Smooth muscle cell (in vitro differentiated cells): ENCODE results near the gene GRAMD1A. TPM values are rescaled to one million over a fixed set of nuclear protein-coding genes. Genes with fewer than 3 reads are reported as not detected.
A peak's percentile ranks its signal among the peaks of the same experiment; 100 is the strongest.

ENCODE experiments used
- DNase-seq: peaks from one replicate; lab custom pipeline; 2025; ENCODE audit not compliant: unreplicated experiment; lab: John Stamatoyannopoulos, UW
- H2AFZ ChIP-seq: fragments of 200-600 bp; sonication (generic); 2 replicates; pipeline ENCODE4 v1.6.0; 2016; ENCODE audit warnings: antibody characterized with exemption, low read depth, mild to moderate bottlenecking
- H3F3A ChIP-seq: fragments of 200-600 bp; sonication (generic); 2 replicates; pipeline ENCODE4 v1.6.0; 2017; ENCODE audit warnings: antibody characterized with exemption, low read depth
- H3K27ac ChIP-seq: fragments of 200-600 bp; sonication (generic); 2 replicates; pipeline ENCODE4 v1.5.1; 2016; ENCODE audit warnings: low read depth, mild to moderate bottlenecking
- H3K27me3 ChIP-seq: fragments of 200-600 bp; sonication (generic); 2 replicates; pipeline ENCODE4 v1.6.1; 2016; ENCODE audit warnings: low read depth, mild to moderate bottlenecking
- H3K36me3 ChIP-seq: fragments of 200-600 bp; sonication (generic); 2 replicates; pipeline ENCODE4 v1.5.1; 2016; ENCODE audit warnings: low read depth
- H3K4me1 ChIP-seq: fragments of 200-600 bp; sonication (generic); 2 replicates; pipeline ENCODE4 v1.5.1; 2016; ENCODE audit warnings: low read depth
- H3K4me2 ChIP-seq: fragments of 200-600 bp; sonication (generic); 2 replicates; pipeline ENCODE4 v1.6.0; 2016; ENCODE audit warnings: mild to moderate bottlenecking
- H3K4me3 ChIP-seq: fragments of 200-600 bp; sonication (generic); 2 replicates; pipeline ENCODE4 v1.5.1; 2016; ENCODE audit warnings: mild to moderate bottlenecking
- H3K79me2 ChIP-seq: fragments of 200-600 bp; sonication (generic); 2 replicates; pipeline ENCODE4 v1.6.0; 2016; ENCODE audit warnings: low read depth, mild to moderate bottlenecking
- H3K9ac ChIP-seq: fragments of 200-600 bp; sonication (generic); 2 replicates; pipeline ENCODE4 v1.6.0; 2016; ENCODE audit warnings: low read depth
- H3K9me3 ChIP-seq: fragments of 200-600 bp; sonication (generic); replicated peaks from 2 replicates; pipeline ENCODE4 v1.5.1; 2016; ENCODE audit warnings: low read depth
- H4K20me1 ChIP-seq: fragments of 200-600 bp; sonication (generic); 2 replicates; pipeline ENCODE4 v1.6.0; 2016; ENCODE audit warnings: low read depth
- CTCF ChIP-seq: fragments of 200-600 bp; sonication (generic); IDR thresholded peaks from 2 replicates; pipeline ENCODE4 v1.5.1; 2017; ENCODE audit warnings: borderline replicate concordance, mild to moderate bottlenecking, antibody characterized with exemption; ENCODE audit not compliant: insufficient read depth, poor library complexity, severe bottlenecking
- WGBS: methylation state at CpG from one replicate; pipeline ENCODE4 v1.1.7; 2016; ENCODE audit warnings: low lambda C conversion rate; 5-methylcytosine and 5-hydroxymethylcytosine counted together
- polyA plus RNA-seq: library from polyadenylated mRNA; unstranded; fragments of >200 nt; fragmentation: Nextera tagmentation; extraction: Ambion mirVana; gene quantifications from 2 replicates; pipeline ENCODE4 v1.2.1, GENCODE V29; 2016
- total RNA-seq: library from RNA; depleted of rRNA; stranded (reverse); fragments of >200 nt; gene quantifications from 2 replicates; pipeline ENCODE4 v1.2.3, GENCODE V29; 2014

The GRAMD1A gene
- total and polyA plus RNA-seq, 2 experiments from 2014 or later, result 27.6 to 59.6 TPM

DNA sequence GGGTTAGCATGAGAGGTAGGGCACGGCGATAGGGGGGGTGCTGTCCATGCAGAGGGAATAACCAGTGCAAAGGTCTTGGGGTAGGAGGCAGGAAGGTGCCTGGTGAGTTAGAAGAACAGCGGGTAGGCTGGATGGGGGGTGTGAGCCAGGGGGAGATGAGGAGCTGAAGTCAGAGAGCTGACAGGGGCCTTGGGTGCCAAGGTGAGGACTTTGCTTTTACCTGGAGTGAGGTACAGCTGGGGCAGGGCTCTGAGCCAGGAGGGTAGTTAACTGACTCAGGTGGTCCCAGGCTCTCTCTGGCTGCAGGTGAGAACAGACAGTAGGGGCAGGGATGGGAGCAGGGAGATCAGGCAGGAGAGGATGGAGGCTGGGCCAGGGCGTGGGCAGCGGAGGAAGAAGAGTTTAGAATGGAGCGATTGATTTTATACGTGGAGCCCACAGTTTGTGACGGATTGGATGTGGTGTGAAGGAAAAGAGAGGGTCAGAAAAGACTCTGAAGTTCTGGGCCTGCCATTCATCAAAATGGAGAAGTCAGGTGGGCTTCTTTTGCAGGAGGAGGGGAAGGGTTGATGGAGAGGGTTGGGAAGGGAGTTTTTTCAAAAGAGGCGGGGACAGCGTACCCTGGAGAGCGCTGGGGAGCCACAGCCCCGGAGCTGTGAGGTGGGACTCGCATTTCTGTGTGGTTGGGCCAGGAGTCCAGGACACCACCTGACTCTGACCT lies 1.2 kb upstream of the GRAMD1A start:
- Histone ChIP-seq H3K9ac (no peak overlapping the region), H3K4me3 (peak overlapping the region; percentile 55), H3K4me1 (peaks cover 13% of the 10 kb centered on the region), H3K9me3 (no peaks in the 10 kb centered on the region), H2AFZ (no peak overlapping the region), H3F3A (no peaks in the 10 kb centered on the region), H3K36me3 (no peaks in the 10 kb centered on the region), H4K20me1 (peaks cover 32% of the 10 kb centered on the region), H3K27me3 (no peaks in the 10 kb centered on the region), H3K27ac (peak overlapping the region; percentile 85), H3K79me2 (peaks cover 30% of the 10 kb centered on the region), H3K4me2 (peak overlapping the region; percentile 94)
- DNase-seq, result no peak
- no peak for TF ChIP-seq CTCF
- 43% methylated on average over 13 of the region's 13 CpGs for WGBS

DNA sequence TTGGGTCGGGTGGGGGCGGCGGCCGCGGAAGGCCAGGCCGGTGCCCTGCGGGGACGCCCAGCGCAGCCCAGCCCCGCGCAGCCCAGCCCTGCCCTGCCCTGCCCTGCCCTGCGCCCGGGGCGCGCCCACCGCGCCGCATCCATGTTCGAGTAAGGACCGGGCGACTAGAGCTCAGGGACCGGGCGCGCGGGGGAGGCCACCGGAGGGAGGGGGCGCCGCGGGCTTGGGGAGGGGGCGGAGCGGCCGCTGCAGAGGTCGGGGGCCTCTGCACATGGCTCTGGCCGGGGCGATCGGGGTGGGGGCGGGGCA lies 169 bp downstream of the GRAMD1A start:
- DNase-seq, result no peak
- TF ChIP-seq CTCF, result no peak
- peaks cover 13% of the 10 kb centered on the region for H3K4me1 ChIP-seq
- peak overlapping the region; percentile 94 for H3K4me2 ChIP-seq
- peaks cover 43% of the 10 kb centered on the region for H3K79me2 ChIP-seq
- WGBS, result 0% methylated on average over 1 of the region's 37 CpGs
- H3K27me3 ChIP-seq, result no peaks in the 10 kb centered on the region
- H3K36me3 ChIP-seq, result no peaks in the 10 kb centered on the region
- peak overlapping the region; percentile 50 for H3K9ac ChIP-seq
- H3K27ac ChIP-seq, result peak overlapping the region; percentile 54
- peak overlapping the region; percentile 55 for H3K4me3 ChIP-seq
- peaks cover 46% of the 10 kb centered on the region for H4K20me1 ChIP-seq
- no peaks in the 10 kb centered on the region for H3F3A ChIP-seq
- H3K9me3 ChIP-seq, result no peaks in the 10 kb centered on the region
- peak overlapping the region; percentile 1 for H2AFZ ChIP-seq

DNA sequence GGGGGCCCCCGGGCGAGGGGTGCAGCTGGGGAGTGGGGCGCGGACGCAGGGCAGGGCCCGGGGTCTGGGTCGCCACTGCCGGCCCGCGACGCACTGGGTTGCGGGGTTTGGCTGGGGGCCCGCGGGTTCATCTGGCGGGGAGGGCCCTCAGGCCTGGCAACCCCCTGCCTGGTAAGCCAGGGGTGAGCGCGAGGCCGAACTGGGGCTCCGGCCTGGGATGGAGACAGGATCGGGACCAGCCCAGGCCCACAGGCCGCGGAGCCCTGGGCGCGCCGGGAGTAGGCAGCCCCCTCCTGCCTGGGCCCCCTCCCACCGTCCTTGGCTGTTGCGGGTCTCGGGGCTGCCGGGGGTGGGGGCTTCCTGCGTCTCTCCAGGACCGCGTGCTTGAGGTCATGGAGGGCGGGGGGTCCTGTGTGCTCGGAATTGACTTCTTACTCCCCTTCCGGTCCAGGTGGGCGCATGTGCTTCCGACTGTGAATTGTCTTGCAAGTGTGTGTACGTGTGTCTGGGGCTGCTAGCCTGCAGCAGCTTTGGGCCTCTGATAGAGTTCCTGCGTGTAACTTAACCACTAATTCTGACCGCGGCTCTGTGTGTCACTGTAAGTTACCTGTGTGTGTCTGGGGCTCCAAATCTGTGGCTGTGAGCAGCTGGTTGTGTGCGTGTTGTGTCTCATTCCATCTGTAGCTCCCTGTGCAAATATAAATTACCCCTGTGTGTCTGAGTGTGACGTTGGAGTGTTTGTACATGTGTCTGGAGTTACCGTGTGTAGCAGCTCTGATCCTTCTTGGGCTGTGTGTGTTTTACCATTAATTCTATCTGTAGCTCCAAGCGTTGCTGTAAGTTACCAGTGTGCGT lies 751 bp downstream of the GRAMD1A start:
- H3K27me3 ChIP-seq, result no peaks in the 10 kb centered on the region
- H3K27ac ChIP-seq, result peak overlapping the region; percentile 54
- no peaks in the 10 kb centered on the region for H3K36me3 ChIP-seq
- H3K4me1 ChIP-seq, result peaks cover 13% of the 10 kb centered on the region
- no peaks in the 10 kb centered on the region for H3K9me3 ChIP-seq
- H3K9ac ChIP-seq, result peak overlapping the region; percentile 50
- peak overlapping the region; percentile 94 for H3K4me2 ChIP-seq
- no peak for TF ChIP-seq CTCF
- H3F3A ChIP-seq, result no peaks in the 10 kb centered on the region
- peak overlapping the region; percentile 55 for H3K4me3 ChIP-seq
- peaks cover 51% of the 10 kb centered on the region for H4K20me1 ChIP-seq
- H3K79me2 ChIP-seq, result peaks cover 49% of the 10 kb centered on the region
- H2AFZ ChIP-seq, result peak overlapping the region; percentile 1
- DNase-seq, result no peak
- WGBS, result 4% methylated on average over 26 of the region's 46 CpGs
